T-helper 9 cell (primary cell): ENCODE data around the gene SALL4.
"Not testable (repeated sequence)": the region's sequence is repeated elsewhere in the genome, so short reads cannot be mapped to it uniquely, and the experiment has no call there.

Experiments
- DNase-seq: peaks from one replicate; pipeline ENCODE4 v3.0.0-alpha.2; 2020
- total RNA-seq, 2 donors: gene quantifications; one replicate each; lab custom pipeline; 2026; lab: John Stamatoyannopoulos, UW

Gene SALL4
- total RNA-seq = 0 reads per million in 2 donors

DNA sequence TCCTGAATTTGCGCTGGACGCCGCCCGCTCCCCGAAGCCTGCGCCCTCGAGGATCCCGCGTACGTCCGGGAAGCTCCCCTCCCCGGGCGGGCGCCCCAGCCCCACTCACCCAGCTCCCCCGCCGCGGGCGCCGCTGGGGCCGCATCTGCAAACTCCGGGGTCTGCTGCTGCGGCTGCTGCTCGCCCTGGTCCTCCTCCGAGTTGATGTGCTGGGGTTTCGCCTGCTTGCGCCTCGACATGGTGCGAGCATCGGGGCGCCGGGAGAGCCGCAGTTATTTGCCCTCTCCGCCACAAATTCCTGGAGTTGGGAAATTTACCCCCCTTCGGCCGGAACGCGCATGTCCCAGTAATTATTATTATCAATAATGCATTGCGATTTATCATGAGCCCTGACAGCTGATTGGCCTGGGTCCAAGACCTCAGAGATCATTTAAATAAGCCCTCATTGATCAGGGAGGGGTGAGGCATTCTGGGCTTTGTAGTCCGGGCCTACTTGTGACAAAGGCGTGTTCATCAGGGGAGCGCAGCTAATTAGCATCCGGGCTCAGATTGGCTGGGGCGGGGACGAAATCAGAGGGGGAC, at the start of gene SALL4:
SALL4 (minus strand) TSS at position 352 of the 582 bp plus-strand sequence; CDS start at position 239, 113 bp downstream.
- no peak for DNase-seq

DNA sequence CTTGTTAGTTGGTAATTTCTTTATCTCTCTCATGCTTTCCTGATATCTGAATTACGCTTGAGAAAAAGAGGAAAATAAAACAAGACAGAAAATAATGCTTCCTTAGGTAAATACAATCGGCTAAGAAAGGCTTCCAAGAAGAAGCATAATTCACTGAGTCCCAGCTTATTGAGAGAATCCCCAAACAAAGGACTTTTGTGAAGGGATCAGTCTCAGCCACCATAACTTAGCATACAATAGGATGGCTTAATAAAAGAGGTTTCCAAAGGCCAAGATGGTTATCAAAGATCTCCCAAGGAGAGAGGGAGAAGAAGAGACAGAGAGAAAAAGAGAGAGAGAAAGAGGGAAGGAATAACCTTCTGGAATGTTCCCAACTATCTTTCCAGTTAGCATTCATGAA, 46.0 kb upstream of the SALL4 start:
- DNase-seq = no peak

DNA sequence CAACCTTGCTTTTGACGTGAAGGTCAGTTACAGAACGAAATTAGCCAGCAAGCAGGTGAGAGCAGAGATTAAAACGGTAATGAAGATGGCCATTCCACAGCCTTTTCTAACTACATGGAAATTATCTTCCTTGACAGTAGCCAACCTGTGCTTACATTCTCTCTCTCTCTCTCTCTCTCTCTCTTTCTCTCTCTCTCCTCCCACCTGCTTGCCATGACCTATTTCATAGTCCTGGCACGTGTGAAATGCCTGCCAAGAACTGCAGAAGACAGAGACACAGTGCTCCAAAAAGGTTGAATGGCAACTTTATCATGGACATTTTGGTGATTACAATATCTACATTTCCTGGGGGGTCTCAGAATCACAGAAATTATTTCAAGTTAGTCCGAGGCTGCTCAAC, 38.5 kb upstream of the SALL4 start:
- no peak for DNase-seq

DNA sequence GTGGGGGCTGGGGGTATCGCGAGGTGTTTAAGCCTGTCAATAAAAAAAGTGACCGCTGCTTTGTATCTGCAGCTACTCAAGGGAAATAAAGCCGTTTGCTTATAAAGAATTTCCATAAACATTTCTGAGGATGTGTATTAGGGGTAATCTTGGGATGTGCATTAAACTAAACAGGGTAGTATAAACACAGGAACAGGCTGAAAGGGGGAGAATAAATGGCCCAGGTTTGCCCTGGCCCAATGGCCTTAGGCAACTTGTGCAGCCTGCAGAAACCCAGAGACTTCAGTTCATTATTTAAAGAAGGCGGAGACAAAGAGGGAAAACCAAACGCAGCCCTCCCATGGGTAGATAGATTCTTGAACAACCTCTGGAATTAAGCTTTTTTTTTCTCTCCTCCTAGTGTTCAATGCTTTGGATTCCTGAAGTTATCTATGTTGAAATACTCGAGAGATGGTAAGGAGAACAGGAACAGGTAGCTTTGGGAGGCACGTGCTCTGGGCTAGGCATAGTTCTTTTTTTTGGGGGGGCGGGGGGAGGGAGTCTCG, 35.6 kb upstream of the SALL4 start:
- no peak for DNase-seq

DNA sequence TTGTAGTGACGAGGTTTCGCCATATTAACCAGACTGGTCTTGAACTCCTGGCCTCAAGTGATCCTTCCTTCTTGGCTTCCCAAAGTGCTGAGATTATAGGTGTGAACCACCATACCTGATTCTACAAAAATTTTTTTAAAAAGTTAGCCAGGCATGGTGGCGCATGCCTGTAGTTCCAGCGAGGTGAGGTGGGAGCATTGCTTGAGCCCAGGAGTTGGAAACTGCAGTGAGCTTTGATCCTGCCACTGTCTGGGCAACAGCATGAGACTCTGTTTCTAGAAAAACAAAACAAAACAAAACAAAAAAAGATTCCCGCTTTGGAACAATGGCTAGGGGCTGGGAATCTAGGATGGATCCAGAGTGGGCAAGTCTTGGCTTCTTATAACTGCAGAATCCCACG, 35.1 kb upstream of the SALL4 start:
- DNase-seq = no peak

DNA sequence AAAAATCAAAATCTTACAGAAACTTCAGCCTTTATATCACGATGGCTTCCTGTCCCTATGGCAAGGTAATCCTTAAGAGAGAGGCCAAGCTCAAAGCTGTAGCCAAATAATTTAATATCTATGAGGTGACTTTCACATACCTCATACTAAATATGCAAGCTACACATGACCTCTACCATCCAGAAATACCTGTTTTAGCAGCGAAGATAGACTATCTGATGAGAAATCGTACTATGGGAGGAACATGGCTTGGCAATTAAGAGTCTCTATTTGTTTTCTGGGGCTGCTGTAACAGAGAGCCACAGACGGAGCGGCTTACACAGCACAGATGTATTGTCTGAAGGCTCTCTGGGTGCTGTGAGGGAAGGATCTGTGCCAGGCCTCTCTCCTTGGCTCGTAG, 31.0 kb upstream of the SALL4 start:
- no peak for DNase-seq

DNA sequence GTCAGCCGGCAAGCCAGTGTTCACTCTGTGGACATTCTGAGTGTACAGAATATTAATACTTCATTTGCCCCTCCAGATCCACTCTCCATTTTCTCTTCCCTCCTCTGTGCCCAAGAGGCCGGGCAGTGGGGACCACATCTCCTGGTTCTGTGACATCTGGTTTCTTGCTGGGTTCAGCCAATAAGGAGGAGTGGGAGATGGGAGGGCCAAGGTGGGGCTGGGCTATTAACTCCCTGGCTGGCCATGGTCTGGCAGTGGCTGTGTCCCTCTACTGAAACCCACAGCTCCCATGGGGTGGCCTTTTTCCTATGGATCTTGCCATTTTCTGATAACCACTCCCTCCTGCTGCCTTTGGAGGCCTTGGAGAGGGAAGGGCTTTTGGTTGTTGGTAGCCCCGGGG, 30.0 kb upstream of the SALL4 start:
- no peak for DNase-seq

DNA sequence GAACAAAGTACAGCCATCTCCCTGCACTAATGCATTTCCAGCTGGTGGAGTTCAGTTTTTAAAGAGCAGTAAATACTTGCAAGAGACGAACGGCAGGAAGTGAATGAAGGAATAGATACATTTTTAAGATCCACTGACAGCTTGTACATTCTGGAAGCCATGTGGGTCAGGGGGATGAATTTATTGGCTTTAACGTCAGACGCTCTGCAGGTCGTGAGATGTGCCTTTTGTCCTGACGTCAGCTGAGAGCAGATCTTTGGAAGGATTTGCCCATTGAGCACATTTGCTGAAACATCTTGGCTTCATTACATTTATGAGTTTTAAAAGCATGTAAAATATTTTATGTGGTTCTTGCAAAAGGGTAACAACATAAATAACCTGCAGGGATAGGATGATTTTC, 29.5 kb upstream of the SALL4 start:
- no peak for DNase-seq

DNA sequence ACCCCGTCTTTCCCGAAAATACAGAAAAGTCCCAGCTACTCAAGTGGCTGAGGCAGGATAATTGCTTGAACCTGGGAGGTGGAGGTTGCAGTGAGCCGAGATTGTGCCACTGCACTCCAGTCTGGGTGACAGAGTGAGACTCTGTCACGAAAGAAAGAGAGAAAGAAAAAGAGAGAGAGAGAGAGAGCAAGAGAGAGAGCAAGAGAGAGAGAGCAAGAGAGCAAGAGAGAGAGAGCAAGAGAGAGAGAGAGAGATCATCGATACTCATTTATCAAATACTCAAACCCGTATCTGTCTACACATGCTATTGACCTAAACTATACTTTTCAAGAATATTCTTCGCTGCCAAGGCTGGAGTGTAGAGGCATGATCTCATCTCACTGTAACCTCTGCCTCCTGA, 28.2 kb upstream of the SALL4 start:
- DNase-seq = no peak

DNA sequence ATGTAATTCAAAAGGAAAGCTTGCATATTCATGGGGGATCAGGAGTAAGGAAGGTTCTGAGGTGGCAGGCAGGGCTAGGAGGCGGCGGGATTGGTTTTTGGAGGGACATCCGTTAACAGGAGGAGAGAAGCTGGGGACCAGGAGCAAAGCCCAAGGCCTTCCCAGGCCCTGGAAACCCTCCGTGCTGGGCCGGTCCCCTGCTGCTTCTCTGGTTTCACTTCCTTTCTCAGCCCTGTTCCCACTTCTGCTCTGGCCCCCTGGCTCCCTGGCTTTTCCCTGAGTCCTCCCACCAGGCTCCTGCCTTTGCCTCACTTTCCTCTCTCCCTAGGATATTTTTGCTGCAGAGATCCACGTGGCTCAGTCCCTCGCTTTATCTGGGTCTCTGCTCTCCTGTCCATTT, 26.4 kb upstream of the SALL4 start:
- DNase-seq = no peak

DNA sequence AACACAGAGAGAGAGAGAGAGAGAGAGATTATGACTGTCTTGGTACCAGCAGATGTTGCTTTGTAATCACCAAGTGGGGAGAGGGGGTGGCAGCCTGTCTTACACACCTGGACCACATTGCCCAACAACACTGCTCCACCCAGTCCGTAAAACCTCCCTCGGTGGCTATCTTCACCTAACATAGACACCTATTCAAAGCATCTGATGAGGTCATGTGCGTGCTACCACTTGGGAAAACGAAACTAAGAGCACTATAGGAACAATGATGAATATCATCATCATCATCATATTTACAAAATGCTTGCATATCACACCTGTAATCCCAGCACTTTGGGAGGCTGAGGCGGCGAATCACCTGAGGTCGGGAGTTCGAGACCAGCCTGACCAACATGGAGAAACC, 24.1 kb upstream of the SALL4 start:
- no peak for DNase-seq

DNA sequence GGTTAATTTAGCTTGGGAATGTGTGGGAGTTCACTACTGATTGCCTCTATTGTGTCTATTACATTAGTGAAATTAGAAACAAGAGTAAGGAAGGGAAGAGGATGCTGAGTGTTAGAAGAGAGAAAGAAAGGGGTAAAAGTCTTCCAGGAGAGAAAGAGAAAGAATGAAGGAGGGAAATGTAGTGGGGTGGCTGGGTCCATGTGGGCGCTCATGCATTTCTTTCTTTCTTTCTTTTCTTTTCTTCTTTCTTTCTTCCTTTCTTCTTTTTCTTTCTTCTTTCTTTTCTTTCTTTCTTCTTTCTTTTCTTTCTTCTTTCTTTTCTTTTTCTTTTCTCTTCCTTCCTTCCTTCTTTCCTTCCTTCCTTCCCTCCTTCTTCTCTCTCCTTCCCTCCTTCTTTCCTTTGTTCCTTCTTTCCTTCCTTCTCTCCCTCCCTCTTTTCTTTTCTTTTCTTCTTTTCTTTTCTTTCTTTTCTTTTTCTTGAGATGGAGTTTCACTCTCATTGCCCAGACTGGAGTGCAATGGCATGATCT, 16.2 kb upstream of the SALL4 start:
- no peak for DNase-seq

DNA sequence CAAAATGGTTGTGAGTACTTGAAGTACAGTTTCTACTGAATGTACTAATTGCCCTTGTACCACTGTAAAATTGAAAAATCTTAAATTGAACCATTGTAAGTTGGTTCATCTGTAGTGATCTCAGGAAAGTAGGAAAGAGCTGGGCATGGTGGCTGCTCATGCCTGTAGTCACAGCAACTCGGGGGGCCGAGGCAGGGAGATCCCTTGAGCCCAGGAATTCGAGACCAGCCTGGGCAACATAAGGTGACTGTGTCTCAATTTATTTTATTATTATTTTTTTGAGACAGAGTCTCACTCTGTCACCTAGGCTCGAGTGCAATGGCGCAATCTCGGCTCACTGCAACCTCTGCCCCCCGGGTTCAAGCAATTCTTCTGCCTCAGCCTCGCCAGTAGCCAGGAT, 14.5 kb upstream of the SALL4 start:
- not testable (repeated sequence) for DNase-seq

DNA sequence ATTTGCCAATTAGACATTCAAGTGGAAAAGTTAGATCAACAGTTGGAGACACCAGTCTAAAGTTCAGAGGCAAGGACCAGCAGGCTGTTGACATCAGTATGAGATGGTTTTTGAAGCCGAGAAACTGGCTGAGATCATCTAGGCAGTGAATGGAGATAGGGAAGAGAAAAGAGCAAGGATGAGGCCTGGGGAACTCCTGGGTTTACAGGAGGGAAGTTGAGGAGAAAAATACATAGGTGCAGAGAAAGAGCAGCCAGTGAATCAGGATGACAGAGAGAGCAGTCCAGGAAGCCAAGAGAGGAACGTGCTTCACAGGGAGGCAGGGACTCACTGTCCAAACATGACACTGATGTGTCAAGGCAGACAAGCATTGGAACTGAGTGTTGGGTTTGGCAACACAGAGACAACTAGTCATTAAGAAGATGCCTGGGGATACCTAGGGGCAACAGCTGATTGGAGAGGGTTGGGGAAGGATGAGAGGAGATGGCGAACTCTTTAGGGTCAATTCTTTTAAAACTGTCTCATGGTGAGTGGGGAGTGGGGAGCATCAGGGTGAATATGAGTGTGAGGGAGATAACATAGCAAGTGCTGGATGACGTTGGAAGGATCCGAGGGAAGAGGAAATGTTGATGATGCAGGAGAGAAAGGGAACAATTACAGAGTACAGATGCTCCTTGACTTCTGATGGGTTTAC, 13.2 kb upstream of the SALL4 start:
- DNase-seq = no peak

DNA sequence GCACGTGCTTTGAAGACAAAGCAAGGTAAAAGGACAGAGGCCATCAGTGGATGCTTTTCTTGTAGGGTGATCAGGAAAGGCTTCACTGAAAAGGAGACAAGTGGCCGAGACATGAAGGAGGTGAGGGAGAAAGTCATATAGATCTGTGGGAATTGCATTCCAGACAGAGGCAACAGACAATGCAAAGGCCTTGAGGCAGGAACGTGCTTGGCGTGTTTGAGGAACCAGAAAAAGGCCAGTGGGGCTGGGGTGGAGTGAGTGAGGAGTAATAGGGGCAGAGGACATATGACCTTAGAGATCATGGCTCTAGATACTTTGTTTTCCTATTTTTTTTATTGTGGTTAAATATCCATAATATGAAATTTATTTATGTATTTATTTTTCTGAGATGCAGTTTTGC, 10.5 kb upstream of the SALL4 start:
- no peak for DNase-seq

DNA sequence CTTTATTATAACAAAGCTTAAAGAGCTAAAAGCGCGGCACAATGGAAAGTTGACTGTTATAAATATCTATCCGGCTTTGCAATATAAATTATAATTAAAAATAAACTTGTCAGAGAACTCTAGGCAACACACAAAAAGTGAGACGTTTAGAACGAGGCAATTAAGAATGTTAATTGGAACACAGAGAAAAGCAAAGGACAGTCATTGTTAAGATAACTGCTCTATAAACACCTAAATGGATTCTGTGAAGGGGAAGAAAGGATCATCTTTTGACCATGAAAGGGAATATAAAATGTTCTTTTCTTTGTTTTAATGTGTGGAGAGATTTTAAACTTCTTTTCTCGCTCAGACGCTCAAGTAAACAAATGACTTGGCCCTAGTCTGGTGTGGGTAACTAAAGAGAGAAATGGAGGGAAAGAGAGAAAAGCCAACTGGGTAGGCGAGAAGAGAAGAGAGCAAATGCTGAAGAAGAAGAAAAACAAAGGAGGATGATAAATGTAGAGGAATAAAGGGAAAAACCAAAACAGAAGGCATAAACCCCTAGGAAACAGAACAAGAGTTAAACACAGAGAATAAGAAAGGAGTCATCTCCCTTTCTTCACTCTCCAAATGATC, 9.3 kb upstream of the SALL4 start:
- DNase-seq = no peak

DNA sequence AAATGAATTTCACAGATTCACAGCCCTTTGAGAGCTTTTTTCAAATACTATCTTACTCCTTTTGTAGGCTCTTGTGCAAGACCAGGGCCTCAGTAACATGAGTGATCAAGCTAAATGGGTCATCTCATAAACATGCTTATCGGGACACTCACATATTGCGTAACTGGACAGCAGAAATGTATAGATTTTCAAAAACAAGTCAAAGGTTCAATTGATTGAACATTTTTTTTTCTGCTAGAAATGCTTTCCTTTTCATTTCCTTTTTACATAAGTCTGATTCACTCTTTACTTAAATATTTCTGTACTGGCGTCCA, 8.7 kb upstream of the SALL4 start:
- no peak for DNase-seq

DNA sequence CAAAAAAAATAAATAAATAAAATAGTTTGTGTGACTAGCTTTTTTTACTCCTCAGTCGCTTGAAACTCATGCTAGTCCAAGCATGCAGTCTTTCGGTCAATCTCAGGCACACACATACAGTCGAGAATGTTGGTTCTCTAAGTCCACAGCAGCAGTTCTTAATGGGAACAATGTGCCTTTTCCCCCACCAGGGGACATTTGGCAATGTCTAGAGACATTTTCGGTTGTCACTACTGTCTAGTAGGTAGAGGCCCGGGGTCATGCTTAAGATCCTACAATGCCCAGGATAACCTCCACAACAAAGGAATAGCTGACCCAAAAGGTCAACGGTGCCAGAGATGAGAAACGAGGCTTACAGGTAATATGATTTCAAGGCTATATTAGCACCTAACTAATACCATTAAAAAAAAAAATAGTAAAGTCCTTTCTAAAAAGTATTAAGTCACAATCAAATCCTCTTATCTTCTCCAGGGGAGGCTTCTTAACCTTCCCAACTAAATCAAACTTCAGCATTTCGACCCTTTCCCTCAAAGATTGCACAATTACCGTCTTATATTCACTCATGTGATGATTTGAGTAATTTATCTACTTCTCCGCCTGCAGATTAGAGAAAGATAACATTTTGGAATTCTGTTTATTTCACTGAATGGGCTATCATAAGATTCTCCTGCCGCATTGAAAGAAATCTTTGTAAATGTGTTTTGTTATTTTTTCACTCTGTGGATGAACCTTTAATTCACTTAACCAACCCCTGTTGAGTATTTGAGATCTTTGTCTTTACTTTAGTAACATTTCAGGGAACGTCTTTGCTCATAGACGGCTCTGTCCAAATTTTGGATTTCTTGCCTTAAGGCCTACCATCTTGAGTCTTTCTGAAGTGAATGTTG, 8.1 kb upstream of the SALL4 start:
- no peak for DNase-seq

DNA sequence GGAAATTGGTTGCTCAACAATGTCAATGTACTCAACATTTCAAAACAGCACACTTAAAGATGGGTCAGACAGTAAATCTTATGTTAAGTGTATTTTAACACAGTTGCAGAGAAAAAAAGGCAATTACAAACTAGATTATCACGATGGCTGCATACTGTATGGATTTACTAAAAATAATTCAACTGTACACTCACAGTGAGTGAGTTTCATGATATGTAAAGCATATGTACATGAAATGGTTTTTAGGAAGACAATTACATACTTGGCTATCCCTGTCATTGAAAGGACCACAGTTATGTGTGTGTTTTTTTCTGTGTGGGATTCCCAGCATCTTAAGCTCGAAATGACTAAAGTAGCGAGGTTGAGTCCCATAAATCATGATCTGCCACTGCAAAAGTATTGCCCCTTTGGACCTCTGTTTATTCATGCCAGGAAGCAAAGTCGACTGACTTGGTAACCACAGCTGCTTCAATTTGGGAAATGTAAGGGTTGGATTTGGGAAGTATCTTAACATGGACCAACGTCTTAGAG, 5.5 kb upstream of the SALL4 start:
- no peak for DNase-seq

DNA sequence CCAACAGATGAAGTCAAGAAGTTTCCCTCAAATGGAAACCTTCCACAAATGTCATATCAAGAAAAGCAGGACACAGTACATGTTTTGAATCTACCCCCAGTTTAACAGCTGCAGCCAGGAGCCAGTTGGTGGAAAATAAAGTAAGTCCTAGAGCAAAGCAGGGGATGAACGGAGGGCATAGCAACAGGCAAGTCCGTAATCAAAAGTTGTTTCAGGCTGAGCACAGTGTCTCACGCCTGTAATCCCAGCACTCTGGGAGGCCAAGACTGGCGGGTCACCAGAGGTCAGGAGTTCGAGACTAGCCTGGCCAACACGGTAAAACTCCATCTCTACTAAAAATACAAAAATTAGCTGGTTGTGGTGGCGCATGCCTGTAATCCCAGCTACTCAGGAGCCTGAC, 2.4 kb upstream of the SALL4 start:
- DNase-seq = no peak

DNA sequence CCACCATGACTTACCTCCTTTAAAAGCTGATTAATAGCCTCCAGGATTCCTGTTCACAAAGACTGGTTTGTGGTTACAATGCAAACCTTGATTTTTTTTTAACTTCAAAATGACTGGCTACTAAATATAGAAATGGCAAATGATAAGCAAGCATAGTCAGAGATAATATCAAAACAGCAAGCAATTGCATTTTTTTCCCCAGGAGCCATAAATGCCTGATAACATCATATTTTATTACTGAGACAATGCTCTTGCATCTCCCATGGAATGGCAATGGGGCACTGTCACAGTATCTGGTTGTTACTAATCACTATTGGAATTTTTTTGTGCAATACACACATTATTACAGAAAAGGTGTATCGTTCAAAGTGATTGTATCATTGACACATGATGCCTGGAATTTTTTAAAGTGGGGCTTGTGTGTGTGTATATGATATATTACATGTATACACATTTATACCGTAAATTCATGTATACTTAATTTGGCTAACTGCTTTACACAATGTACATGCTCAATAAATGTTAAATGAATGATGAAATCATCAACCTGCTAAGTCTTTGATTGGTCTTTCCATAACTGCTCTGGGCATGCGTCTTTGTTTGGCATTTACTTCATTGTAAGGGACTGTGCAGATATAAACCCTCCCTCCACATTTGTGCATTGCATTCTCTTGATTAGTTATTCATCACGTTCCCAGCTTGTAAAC, 980 bp upstream of the SALL4 start:
- no peak for DNase-seq

DNA sequence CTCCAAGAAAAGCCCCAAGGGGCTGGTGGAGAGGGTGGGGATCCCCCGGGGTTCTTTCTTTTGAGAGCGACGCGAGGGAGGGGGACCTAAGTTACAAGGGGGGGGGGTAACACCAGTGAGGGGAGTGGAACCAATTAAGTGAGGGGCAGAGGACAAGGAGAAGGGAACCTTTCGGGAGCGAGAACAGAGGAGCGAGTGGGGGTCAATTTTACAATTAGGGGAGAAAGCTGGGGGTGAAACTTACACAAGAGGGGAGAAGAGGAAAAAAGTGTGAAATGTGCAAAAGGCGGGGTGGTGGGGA, 548 bp downstream of the SALL4 start:
- no peak for DNase-seq
